UCSD-AML1 (cell line): ENCODE data around the gene TMEM125.

Experiments used
- DNase-seq: peaks from one replicate; lab custom pipeline; 2025; ENCODE audit not compliant: unreplicated experiment; lab: John Stamatoyannopoulos, UW

The TMEM125 gene

DNA sequence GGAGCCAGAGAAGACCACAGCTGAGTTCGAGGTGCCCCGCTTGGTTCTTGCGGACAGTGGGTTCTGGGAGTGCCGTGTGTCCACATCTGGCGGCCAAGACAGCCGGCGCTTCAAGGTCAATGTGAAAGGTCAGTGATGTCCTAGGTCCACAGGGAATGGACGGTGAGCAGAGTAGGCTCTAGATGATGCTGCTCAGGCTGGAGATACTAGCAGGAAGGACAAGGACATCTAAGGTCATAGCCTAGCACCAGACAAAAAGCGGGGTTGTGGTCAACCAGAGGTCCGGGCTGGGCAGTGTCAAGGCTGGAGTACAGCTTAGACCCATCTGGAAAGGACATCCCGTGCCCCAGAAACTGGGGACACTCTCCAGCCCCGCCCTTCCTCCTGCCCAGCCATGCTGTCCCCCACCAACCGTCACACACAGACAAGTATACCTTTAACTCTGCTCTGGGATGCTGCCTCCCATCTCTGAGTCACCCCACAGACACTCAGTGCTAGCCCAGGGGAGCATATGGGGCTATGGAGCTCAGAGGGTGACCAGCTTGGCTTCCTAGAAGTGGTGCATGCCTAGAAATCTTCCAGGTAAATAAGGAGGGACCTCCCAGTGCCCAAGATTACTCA, 39.7 kb downstream of the TMEM125 start:
- no peak for DNase-seq

DNA sequence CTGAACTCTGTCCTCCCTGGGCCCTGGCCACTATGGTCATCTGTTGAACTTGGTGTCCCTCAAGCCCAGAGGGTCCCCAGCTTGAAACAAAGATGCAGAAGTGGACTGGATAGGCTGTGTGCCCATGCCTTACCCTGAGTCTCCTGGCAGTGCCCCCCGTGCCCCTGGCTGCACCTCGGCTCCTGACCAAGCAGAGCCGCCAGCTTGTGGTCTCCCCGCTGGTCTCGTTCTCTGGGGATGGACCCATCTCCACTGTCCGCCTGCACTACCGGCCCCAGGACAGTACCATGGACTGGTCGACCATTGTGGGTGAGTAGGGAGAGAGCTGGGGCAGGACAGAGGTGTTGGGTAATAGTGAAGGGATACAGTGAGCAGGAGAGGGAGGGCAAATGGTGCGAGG, 41.7 kb downstream of the TMEM125 start:
- DNase-seq, result no peak

DNA sequence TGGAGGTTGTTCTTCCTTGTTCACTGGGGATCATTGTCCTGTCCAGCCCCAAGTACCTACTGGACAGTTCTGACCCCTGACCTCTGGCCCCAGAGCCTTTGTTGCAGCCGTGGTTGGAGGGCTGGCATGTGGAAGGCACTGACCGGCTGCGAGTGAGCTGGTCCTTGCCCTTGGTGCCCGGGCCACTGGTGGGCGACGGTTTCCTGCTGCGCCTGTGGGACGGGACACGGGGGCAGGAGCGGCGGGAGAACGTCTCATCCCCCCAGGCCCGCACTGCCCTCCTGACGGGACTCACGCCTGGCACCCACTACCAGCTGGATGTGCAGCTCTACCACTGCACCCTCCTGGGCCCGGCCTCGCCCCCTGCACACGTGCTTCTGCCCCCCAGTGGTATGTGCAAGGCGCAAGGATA, 42.4 kb downstream of the TMEM125 start:
- no peak for DNase-seq

DNA sequence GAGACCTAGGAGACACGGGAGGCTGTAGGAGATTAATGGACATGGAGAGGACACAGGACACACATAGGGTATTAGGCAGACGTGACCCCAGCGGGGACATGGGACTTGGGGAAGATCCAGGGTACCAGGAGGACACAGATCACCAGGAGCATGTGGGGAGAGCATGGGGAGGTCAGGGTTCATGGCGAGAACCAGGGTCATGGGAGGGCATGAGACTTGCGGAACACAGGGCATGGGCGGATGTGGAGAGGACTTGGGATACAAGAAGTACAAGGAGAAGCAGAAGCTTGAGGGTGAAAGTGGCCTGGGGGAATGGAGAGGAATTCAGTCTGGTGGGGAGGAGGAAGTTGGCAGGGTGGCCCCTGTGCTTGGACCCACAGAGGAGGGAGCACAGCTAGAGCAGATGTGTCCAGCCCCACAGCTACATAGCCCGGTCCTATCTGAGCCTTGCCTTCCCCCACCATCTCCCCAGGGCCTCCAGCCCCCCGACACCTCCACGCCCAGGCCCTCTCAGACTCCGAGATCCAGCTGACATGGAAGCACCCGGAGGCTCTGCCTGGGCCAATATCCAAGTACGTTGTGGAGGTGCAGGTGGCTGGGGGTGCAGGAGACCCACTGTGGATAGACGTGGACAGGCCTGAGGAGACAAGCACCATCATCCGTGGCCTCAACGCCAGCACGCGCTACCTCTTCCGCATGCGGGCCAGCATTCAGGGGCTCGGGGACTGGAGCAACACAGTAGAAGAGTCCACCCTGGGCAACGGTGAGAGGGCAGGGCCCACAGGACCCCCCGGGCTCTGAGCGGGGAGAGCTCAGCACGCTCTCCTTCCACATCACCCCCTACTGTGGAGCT, 43.1 kb downstream of the TMEM125 start:
- DNase-seq, result no peak

DNA sequence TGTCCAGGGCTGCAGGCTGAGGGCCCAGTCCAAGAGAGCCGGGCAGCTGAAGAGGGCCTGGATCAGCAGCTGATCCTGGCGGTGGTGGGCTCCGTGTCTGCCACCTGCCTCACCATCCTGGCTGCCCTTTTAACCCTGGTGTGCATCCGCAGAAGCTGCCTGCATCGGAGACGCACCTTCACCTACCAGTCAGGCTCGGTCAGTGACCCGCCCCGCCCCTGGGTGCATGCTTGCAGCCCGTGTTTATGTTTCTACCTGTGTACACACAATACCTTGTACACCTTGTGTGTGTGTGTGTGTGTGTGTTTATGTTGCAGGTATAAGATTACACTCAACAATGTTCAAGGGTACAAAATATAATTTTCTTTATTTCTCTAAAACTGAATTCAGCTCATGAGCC, 44.0 kb downstream of the TMEM125 start:
- no peak for DNase-seq

DNA sequence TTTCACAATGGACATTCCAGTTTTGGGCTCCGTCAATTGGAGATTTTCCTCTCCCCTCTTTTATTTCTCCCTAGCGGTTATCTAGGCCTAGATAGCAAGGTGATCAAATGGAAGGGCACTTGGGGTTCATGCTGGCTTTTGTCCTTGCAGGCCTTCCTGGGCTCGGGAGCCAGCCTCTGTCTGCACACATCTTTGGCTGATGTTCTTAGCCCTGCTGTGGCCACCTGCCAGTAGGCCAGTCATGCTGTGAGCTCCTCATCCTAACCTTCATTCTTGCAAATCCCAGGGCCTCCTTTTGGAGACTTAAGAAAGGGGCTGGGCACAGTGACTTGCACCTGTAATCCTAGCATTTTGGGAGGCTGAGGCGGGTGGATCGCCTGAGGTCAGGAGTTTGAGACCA, 44.5 kb downstream of the TMEM125 start:
- no peak for DNase-seq

DNA sequence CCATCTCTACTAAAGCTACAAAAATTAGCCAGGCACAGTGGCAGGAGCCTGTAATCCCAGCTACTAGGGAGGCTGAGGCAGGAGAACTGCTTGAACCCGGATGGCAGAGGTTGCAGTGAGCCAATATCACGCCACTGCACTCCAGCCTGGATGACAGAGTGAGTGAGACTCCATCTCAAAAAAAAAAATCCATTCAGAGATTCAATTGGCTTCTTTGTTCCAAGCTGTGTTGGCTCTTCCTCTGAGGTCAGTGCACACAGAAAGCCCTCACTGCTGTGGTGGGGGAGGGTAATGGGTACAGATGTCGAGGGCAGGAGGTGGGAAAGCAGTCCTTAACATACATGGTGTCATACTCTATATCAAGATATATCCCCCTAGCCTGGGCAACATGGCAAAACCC, 45.7 kb downstream of the TMEM125 start:
- no peak for DNase-seq

DNA sequence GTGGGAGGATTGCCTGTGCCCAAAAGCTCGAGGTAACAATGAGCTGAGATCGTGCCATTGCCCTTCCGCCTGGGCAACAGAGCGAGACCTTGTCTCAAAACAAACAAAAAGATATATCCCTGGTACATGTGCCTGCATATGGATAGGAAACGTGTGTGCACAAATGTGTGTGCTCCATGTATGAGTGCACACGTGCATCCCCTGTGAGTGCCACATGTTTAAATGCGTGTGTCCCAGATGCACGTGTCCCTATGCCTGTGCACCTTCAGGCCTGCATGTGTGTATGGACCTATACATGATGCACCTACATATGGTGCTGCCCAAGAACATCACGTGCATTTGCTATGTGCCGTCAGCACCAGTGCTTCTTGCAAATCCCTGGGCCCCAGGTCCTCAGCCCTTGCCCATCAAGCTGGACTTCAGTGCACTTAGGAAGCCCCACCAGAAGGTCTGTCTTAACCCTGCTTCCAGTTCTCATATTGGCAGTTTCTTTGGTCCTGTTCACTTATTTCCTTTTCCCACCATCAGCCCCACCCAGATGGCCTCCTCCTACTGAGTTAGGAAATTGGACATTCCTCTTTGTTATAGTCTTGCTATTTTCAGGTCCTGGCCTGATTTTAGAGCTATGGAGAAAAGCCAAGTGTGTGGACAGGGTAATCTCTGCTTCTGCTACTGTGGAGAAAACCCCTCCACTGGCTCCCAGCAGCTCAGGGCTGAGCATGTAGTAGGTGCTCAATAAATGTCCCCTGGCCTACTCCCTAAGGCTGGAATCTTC, 46.4 kb downstream of the TMEM125 start:
- DNase-seq, result no peak

DNA sequence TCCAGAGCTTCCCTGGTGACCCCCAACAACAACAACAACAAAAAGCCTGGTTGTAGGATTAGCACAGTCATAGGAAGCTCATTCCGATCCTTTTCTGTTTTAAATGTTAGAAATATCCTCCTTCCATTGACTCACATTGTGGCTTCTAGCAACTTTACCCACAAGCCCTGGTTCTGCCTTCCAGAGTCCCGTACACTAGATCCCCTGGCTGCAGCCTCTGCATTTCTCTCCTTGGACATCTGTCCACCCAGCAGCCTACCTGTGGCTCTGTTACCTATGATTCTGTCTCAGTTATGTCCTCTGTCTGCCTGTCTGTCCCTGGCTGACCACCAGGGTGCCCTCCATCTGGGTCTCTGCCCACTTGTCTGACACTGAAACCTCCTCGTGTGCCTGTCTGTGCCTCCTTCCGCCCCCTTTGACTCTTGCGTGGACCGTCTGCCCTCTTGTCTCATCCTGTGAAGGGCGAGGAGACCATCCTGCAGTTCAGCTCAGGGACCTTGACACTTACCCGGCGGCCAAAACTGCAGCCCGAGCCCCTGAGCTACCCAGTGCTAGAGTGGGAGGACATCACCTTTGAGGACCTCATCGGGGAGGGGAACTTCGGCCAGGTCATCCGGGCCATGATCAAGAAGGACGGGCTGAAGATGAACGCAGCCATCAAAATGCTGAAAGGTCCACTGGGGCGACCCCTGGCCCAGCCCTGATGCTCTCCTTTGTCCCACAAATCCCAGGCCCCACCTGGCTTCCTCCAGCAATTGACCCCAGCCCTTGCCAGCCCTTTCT, 47.1 kb downstream of the TMEM125 start:
- no peak for DNase-seq

DNA sequence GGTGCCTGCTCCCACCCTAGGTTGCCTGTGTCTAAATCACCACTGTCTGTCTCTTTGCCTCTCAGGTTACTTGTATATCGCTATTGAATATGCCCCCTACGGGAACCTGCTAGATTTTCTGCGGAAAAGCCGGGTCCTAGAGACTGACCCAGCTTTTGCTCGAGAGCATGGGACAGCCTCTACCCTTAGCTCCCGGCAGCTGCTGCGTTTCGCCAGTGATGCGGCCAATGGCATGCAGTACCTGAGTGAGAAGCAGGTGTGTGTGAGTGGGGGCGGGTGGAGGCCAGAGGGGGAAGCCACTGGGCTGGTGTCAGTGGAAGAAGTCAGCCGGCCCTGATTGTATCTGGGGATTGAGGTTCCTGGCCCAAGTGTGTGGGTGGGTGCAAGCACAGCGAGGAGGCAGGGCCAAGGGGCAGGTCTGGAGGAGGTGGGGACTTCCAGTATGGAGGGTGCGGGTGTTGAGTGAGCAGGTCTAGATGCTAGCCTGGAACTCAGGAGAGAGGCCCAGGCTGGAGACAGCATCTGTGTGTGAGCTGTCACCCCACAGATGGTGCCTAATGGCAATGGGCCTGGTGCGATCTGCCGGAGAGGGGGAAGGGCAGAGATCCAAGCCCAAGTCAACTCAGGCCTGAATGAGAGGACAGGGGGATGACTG, 48.2 kb downstream of the TMEM125 start:
- DNase-seq, result no peak

DNA sequence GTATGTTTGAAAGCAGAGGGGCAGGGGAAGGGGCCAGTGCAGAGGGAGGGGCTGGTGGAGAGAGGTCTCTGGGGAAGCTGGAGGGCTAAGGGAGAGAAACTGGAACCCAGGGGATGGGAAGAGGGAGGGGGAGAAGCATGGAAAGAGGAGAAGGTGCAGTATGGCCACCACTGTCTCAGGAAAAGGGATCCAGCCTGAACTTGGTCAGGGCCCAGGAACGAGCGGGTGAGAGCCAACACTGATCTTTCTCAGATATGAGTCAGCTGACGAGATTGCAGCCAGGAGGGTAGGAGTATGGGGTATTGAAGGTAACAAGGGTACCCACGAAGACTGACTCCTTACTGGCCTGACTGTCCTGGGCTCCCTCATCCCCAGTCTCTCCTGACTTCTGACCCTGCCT, 49.0 kb downstream of the TMEM125 start:
- DNase-seq, result no peak

DNA sequence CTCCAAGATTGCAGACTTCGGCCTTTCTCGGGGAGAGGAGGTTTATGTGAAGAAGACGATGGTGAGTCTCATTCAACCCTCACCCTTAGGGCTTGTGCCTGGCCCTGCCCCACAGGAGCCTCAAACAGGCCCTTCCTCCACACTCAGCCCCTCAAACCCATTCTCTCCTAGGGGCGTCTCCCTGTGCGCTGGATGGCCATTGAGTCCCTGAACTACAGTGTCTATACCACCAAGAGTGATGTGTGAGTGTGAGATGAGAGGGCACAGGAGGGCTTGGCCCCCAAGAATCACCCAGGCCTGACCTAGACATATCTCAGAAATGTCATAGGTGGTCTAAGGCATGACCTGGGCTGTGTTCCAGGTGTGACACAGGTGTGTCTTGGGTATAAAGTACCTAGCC, 49.5 kb downstream of the TMEM125 start:
- no peak for DNase-seq

DNA sequence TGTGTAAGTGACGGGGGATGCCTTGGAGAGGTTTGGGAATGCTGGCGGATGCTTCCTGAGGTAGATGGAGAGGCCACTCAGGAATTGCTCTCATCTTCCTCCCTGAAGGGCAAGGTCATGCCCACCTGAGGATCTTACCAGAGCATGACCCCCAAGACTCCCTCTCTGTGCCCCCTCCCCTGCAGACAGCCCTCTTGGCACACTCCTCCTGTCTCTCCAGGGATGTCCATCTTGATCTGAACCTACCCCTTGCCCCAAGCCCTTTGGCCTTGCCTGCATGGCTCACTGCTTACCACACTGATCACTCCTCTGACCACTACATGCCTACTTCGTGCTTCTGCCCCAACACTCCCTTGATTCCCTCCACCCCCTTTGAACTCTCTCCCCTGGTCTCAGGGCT, 50.0 kb downstream of the TMEM125 start:
- DNase-seq, result no peak

DNA sequence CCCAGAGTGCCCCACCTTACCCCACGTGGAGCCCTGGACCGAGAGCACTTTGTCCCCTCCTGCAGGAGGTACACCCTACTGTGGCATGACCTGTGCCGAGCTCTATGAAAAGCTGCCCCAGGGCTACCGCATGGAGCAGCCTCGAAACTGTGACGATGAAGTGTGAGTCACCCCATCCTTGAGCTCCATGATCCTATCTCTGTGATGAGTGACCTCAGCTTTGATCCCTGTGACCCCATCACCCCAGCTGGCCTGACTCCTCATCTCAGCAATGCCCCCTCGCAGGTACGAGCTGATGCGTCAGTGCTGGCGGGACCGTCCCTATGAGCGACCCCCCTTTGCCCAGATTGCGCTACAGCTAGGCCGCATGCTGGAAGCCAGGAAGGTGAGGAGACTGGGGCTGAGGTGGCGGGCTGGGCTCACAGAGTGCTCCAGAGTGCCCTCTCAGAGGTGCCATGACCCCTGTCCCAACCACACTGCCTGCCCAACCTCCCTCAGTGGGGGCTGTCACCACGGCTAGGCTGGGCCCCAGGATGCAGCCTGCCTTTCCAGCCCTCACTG, 51.6 kb downstream of the TMEM125 start:
- DNase-seq, result no peak

DNA sequence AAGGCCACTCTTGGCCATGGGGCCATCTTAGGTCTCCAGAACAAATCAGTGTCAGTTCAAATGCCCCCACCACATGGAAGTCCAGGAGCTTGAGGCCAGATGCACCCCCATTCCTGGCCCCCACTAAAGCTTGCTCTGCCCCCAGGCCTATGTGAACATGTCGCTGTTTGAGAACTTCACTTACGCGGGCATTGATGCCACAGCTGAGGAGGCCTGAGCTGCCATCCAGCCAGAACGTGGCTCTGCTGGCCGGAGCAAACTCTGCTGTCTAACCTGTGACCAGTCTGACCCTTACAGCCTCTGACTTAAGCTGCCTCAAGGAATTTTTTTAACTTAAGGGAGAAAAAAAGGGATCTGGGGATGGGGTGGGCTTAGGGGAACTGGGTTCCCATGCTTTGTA, 52.7 kb downstream of the TMEM125 start:
- DNase-seq, result no peak
